Hepatocyte (in vitro differentiated cells): ENCODE results near the gene CRIP2.

Experiments
- EZH2 ChIP-seq: fragments of 200-600 bp; sonication (generic); IDR thresholded peaks from 2 replicates; pipeline ENCODE4 v1.6.1; 2016; ENCODE audit warnings: antibody characterized with exemption, mild to moderate bottlenecking, borderline replicate concordance
- TF ChIP-seq, protein P1 (sequence below): fragments of 200-600 bp; sonication (generic); IDR thresholded peaks from 2 replicates; pipeline ENCODE4 v1.5.1; 2016; ENCODE audit warnings: antibody characterized with exemption, mild to moderate bottlenecking; ENCODE audit not compliant: poor library complexity

GRCh38 chr14:105458010-105458409, 16.6 kb upstream of the CRIP2 start:
- TF ChIP-seq, protein P1, sequence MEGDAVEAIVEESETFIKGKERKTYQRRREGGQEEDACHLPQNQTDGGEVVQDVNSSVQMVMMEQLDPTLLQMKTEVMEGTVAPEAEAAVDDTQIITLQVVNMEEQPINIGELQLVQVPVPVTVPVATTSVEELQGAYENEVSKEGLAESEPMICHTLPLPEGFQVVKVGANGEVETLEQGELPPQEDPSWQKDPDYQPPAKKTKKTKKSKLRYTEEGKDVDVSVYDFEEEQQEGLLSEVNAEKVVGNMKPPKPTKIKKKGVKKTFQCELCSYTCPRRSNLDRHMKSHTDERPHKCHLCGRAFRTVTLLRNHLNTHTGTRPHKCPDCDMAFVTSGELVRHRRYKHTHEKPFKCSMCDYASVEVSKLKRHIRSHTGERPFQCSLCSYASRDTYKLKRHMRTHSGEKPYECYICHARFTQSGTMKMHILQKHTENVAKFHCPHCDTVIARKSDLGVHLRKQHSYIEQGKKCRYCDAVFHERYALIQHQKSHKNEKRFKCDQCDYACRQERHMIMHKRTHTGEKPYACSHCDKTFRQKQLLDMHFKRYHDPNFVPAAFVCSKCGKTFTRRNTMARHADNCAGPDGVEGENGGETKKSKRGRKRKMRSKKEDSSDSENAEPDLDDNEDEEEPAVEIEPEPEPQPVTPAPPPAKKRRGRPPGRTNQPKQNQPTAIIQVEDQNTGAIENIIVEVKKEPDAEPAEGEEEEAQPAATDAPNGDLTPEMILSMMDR: no peak
- TF ChIP-seq EZH2: no peak
